B cell (primary cell): Measurements from ENCODE around the gene CYP2R1.

Experiments used
- CTCF ChIP-seq: fragments of 200-600 bp; IDR thresholded peaks from one replicate; pipeline ENCODE4 v1.8.0; 2022; ENCODE audit warnings: antibody characterized with exemption, mild to moderate bottlenecking
- EZH2 ChIP-seq: IDR thresholded peaks from 2 replicates; pipeline ENCODE4 v1.6.1; 2012; ENCODE audit warnings: borderline replicate concordance, low read depth, mild to moderate bottlenecking, moderate library complexity, low read length; ENCODE audit not compliant: insufficient read depth, poor library complexity, severe bottlenecking

- TF ChIP-seq CTCF (peak; percentile 90), EZH2 (no peak)
Measured at GRCh38 chr11:14904745-14905103, 12.7 kb upstream of the CYP2R1 start.
